ENCODE measurements around the gene PHYHIPL.

GRCh38 chr10:59155556-59155955 is 20.9 kb upstream of the PHYHIPL start:
- TF ChIP-seq POU2F2 (IDR thresholded peaks at IDR 0.05; ENCODE audit: low read depth, low read length) (no peak), POLR2A (IDR thresholded peaks at IDR 0.05; ENCODE audit: low read depth, low read length) (no peak), TAF1 (IDR thresholded peaks at IDR 0.05; ENCODE audit: low read depth, low read length) (no peak), POLR2AphosphoS5 (IDR thresholded peaks at IDR 0.05; ENCODE audit: low read depth, low read length) (no peak), PAX5 (IDR thresholded peaks at IDR 0.05; ENCODE audit: insufficient read depth, low read length, severe bottlenecking) (no peak)
